Activated B cell treated with CpG ODN at 0.5 μM for 24 hours (primary cell): ENCODE results near the gene NAPG. TPM values are rescaled to one million over a fixed set of nuclear protein-coding genes. Genes with fewer than 3 reads are reported as not detected.
"Not testable (repeated sequence)": the region's sequence is repeated elsewhere in the genome, so short reads cannot be mapped to it uniquely, and the experiment has no call there.

Source experiments
- ATAC-seq: fragments of 200-7000 bp; cut with Tn5 transposase; one replicate; pipeline ENCODE4 v1.10.0; 2021; ENCODE audit warnings: low read depth, mild to moderate bottlenecking, moderate library complexity
- CTCF ChIA-PET: fragments of 350-600 bp; sonication (Branson Sonifier 250); formaldehyde crosslinking; loops from one replicate; lab custom pipeline; 2021; ENCODE audit warnings: antibody characterized with exemption; lab: Charles Lee
- POLR2A ChIA-PET: fragments of 350-600 bp; sonication (Branson Sonifier 250); formaldehyde crosslinking; loops from one replicate; lab custom pipeline; 2021; ENCODE audit warnings: antibody characterized with exemption; lab: Charles Lee
- DNase-seq: peaks from one replicate; pipeline ENCODE4 v3.0.0; 2022
- H3K27ac Mint-ChIP-seq: one replicate; pipeline ENCODE4 v1.8.0; 2020; ENCODE audit warnings: mixed read lengths
- H3K27me3 Mint-ChIP-seq: one replicate; pipeline ENCODE4 v1.8.0; 2021; ENCODE audit warnings: mixed read lengths
- H3K36me3 Mint-ChIP-seq: one replicate; pipeline ENCODE4 v1.8.0; 2021; ENCODE audit warnings: low read depth, mixed read lengths
- H3K4me1 Mint-ChIP-seq: one replicate; pipeline ENCODE4 v1.8.0; 2021; ENCODE audit warnings: mixed read lengths
- H3K4me3 Mint-ChIP-seq: one replicate; pipeline ENCODE4 v1.8.0; 2020; ENCODE audit warnings: mild to moderate bottlenecking, mixed read lengths
- H3K9me3 Mint-ChIP-seq: one replicate; pipeline ENCODE4 v1.8.0; 2020; ENCODE audit warnings: mixed read lengths
- CTCF ChIP-seq: fragments of 200-600 bp; IDR thresholded peaks from one replicate; pipeline ENCODE4 v1.8.0; 2022; ENCODE audit warnings: antibody characterized with exemption, mild to moderate bottlenecking
- intact Hi-C: fragments of 100-400 bp; cut with micrococcal nuclease; formaldehyde crosslinking; loops from one replicate; pipeline ENCODE4 v1.15.1; 2024
- total RNA-seq: library from RNA; stranded (reverse); gene quantifications from 2 replicates; pipeline ENCODE4 v1.2.3, GENCODE V29; 2022

NAPG gene
- total RNA-seq, 1 donor from 2014 or later, result 33.3 TPM

GRCh38 chr18:10570622-10571021 lies 44.8 kb downstream of the NAPG start:
- Mint-ChIP-seq H3K4me1 (no peaks in the 10 kb centered on the region), H3K9me3 (peaks cover 3% of the 10 kb centered on the region), H3K4me3 (no peak overlapping the region), H3K27ac (no peak overlapping the region), H3K27me3 (no peaks in the 10 kb centered on the region), H3K36me3 (no peaks in the 10 kb centered on the region)
- CTCF ChIA-PET, result interaction anchor here (1.9 kb wide), 1 partner anchor 11 kb away, joined by 9 read pairs; no protein-coding TSS in a partner anchor
- POLR2A ChIA-PET, result no interaction called here
- TF ChIP-seq CTCF, result no peak
- intact Hi-C loops, result no loop called here
- DNase-seq (no peak), ATAC-seq (no peak)

GRCh38 chr18:10571537-10571936 lies 45.7 kb downstream of the NAPG start:
- no peak for TF ChIP-seq CTCF
- ChIA-PET CTCF (interaction anchor here (1.9 kb wide), 1 partner anchor 12 kb away, joined by 9 read pairs; no protein-coding TSS in a partner anchor), POLR2A (no interaction called here)
- H3K9me3 Mint-ChIP-seq, result peaks cover 3% of the 10 kb centered on the region
- H3K36me3 Mint-ChIP-seq, result no peaks in the 10 kb centered on the region
- no peak for DNase-seq
- ATAC-seq, result no peak
- intact Hi-C loops, result no loop called here
- no peaks in the 10 kb centered on the region for H3K27me3 Mint-ChIP-seq
- no peak overlapping the region for H3K4me3 Mint-ChIP-seq
- H3K4me1 Mint-ChIP-seq, result no peaks in the 10 kb centered on the region
- H3K27ac Mint-ChIP-seq, result no peak overlapping the region

GRCh38 chr18:10573261-10573660 lies 47.4 kb downstream of the NAPG start:
- DNase-seq, H3K27ac Mint-ChIP-seq, H3K4me3 Mint-ChIP-seq, ATAC-seq, H3K36me3 Mint-ChIP-seq, intact Hi-C loops, H3K27me3 Mint-ChIP-seq, CTCF ChIA-PET, POLR2A ChIA-PET, H3K4me1 Mint-ChIP-seq, H3K9me3 Mint-ChIP-seq: not testable (repeated sequence)

- POLR2A ChIA-PET, H3K27ac Mint-ChIP-seq, intact Hi-C loops, ATAC-seq, H3K4me1 Mint-ChIP-seq, H3K36me3 Mint-ChIP-seq, H3K27me3 Mint-ChIP-seq, DNase-seq, CTCF ChIA-PET, H3K9me3 Mint-ChIP-seq, H3K4me3 Mint-ChIP-seq: not testable (repeated sequence)
These were observed 48.6 kb downstream of the NAPG start for GRCh38 chr18:10574412-10574811.

- H3K27ac Mint-ChIP-seq, POLR2A ChIA-PET: not testable (repeated sequence)
These were observed 52.2 kb downstream of the NAPG start for GRCh38 chr18:10577842-10578572.

GRCh38 chr18:10578573-10578899 lies 52.7 kb downstream of the NAPG start:
- intact Hi-C loops, H3K4me1 Mint-ChIP-seq, H3K27ac Mint-ChIP-seq, H3K9me3 Mint-ChIP-seq, CTCF ChIA-PET, H3K36me3 Mint-ChIP-seq, POLR2A ChIA-PET, H3K27me3 Mint-ChIP-seq, H3K4me3 Mint-ChIP-seq, DNase-seq, ATAC-seq: not testable (repeated sequence)

More at GRCh38 chr18:10577842-10578572, 52.2 kb downstream of the NAPG start:
- H3K9me3 Mint-ChIP-seq, DNase-seq, CTCF ChIA-PET, H3K36me3 Mint-ChIP-seq, H3K27me3 Mint-ChIP-seq, ATAC-seq, H3K4me1 Mint-ChIP-seq, H3K4me3 Mint-ChIP-seq, intact Hi-C loops: not testable (repeated sequence)

GRCh38 chr18:10579079-10579867 lies 53.4 kb downstream of the NAPG start:
- H3K27ac Mint-ChIP-seq, result no peak overlapping the region
- CTCF ChIA-PET, result no interaction called here
- no peaks in the 10 kb centered on the region for H3K9me3 Mint-ChIP-seq
- ATAC-seq (no peak), DNase-seq (no peak)
- intact Hi-C loops, result no loop called here
- no peaks in the 10 kb centered on the region for H3K4me1 Mint-ChIP-seq
- H3K4me3 Mint-ChIP-seq, result no peak overlapping the region
- POLR2A ChIA-PET, result no interaction called here
- TF ChIP-seq CTCF, result no peak
- no peaks in the 10 kb centered on the region for H3K36me3 Mint-ChIP-seq
- H3K27me3 Mint-ChIP-seq, result no peaks in the 10 kb centered on the region
